ENCODE data around the gene IL11.
A peak's percentile ranks its signal among the peaks of the same experiment; 100 is the strongest.
"Not testable (repeated sequence)": the region's sequence is repeated elsewhere in the genome, so short reads cannot be mapped to it uniquely, and the experiment has no call there.

Gene IL11

GRCh38 chr19:55348317-55349034, 21.8 kb downstream of the IL11 start:
- no peak for DNase-seq

GRCh38 chr19:55347442-55348009, 22.7 kb downstream of the IL11 start:
- no peak for DNase-seq

DNA sequence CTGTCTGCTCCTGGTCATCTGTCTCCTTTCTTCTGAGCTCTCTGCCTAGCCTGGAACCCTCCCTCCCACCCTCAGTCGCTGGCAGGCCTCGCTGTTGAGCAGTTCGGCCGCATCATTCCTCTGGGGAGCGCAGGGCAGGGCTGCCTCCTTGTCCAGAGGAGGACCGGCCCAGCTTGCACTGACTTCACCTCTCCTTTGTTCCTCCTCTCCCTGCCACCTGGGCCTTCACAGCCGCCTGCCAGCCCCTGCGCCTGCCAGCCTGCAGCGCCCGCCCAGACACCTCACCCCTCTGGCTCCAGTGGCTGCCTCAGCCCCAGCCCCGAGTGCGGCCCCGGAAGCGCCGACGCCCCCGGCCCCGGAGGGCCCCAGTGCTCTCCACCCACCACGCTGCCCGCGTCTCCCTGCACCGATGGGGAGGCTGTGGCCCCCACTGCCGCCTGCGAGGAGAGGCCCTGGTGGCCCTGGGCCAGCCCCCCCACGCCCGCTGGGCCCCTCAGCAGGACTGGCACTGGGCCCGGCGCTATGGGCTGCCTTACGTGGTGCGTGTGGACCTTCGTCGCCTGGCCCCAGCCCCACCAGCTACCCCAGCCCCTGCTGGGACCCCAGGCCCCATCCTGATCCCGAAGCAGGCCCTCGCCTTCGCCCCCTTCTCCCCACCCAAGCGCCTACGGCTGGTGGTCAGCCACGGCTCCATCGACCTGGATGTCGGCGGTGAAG, 23.4 kb downstream of the IL11 start:
- DNase-seq, result no peak

- DNase-seq, result no peak
Observed at GRCh38 chr19:55345818-55346724, 24.2 kb downstream of the IL11 start.

- no peak for DNase-seq
Observed at GRCh38 chr19:55345101-55345817, 25.0 kb downstream of the IL11 start.

DNA sequence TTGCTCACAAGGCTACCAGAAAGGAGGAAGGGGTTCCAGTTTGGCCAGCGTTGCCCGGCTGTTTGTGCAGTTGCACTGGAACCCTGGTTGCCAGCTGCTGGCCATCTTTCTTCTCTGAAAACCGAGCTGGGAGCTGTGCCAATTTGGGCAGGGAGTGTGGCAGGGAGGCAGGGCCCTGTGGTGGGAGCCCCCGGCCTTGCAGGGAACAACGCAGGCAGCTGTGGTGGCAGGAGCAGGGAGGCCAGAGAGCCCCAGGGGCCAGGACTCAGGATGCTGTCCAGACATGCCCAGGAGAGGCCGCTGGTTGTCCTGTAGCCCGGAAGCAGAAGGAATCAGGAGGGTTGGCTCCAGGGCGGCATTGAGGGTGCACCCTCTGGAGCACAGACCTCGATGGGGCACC, 25.8 kb downstream of the IL11 start:
- peak; percentile 29 for DNase-seq

DNA sequence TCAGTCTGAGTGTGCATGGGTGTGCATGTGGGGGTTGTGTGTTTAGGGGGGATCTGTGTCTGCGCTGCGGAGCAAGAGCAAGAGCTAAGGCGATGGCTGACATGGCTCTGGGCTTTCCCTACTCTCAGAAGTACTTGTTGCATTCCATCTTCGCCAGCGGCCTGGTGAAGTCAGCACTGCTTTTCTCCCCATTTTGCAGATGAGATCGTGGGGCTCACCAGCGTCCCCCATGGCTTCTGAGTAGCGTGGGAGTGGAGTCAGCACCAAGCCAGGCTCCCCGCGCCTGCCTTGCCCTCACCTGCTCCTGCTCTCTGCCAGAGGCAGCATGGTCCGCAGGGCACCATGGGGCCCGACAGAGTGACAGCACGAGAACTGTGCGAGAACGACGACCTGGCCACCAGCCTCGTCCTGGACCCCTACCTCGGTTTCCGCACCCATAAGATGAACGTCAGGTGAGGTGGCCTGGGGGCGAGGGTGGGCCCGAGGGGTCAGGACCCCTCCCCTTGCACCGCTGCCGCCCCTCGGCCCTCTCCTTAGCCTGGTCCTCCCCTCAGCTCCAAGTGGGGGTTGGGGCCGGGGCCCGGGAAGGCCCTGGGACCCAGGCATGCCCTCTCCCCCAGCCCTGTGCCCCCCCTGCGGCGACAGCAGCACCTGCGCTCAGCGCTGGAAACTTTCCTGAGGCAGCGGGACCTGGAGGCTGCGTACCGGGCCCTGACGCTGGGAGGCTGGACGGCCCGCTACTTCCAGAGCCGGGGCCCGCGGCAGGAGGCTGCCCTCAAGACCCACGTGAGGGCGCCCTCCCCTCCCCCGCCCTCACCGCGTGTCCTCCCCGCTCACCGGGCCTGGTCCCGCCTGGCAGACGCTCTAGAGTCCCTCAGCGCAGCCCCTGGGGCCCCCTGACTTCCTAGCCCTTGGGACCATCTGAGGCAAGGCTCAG, 28.4 kb downstream of the IL11 start:
- no peak for DNase-seq

DNA sequence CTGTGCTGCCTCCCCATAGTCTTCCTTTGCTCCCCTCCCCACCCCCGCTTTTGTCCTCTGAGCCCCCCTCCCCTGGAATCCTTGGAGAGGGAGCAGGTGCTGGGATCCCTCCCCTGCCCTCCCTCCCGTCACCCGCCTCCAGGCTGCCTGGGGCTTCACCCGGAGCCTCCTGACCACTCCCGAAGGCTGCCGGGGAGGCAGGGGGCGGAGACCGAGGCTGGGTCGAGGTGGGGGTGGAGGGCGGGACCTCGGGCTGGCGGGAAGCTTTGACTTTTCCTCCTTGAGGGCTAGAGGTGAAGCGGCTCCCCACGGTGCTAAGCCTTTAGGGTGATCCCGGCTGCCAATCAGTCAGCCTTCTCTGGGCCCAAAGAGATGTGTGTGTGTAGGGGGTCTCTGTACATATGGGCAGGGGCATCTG, 29.1 kb downstream of the IL11 start:
- peak; percentile 61 for DNase-seq

DNA sequence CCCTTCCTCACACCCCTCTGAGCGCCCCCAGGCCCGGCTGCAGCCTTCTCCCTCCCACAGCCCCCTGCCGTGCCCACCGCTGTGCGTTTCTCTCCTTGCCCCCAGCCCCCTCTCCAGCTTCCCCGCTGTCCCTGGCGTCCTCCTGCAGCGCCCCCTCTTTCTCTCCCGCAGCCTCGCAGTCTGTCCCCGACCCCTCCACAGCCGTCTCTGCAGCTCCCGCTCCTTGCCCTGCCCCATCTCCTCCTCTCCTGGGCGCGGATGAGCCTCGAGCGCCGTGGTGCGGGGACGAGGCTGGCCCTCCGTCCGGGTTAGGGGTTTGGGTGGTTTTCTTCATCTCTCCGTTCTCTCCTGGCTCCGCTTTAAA, 29.5 kb downstream of the IL11 start:
- no peak for DNase-seq

GRCh38 chr19:55339889-55340783, 30.1 kb downstream of the IL11 start:
- DNase-seq, result no peak

DNA sequence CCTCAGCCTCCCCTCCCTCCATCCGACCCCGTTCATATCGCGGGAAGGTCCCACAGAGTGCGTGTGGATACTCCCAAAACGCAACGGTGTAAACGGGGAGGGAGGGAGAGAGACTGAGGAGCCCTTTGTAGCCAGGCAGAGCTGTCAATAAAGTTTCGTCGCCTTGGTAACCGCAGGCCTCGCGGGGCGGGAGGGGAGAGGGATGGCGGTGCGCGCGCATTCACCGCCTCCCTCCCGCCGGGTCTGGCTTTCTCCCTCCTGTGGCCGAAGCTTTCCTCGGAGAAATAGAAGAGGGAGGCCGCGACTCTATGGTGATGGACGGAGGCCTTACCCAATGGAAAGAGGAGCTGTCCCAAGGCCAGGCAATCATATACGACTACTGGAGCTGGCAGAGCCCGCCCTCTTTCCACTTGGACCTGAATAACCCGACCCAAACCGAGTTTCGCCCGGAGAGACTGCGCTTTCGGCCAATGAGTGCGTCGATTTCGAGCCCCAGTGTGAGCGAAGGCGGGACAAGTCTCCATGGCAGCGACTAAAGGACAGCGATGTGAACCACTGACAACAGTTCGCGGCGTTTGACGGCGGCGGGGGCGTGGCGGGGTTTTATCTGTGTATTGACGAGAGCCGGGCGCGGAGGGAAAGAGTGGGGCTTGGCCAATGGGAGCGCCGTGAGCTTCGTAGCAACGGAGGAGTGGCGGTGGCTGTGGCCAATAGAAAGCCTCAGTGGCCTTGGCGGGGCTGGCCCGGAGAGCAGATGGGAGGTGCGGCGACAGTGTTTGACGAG, 31.0 kb downstream of the IL11 start, which contains the start of gene KMT5C:
KMT5C (plus strand) TSS at position 772 of the 784 bp plus-strand sequence. CDS start 2,061 bp downstream, outside the sequence.
- peak; percentile 100 for DNase-seq

GRCh38 chr19:55336101-55336500, 34.2 kb downstream of the IL11 start:
- peak; percentile 57 for DNase-seq

DNA sequence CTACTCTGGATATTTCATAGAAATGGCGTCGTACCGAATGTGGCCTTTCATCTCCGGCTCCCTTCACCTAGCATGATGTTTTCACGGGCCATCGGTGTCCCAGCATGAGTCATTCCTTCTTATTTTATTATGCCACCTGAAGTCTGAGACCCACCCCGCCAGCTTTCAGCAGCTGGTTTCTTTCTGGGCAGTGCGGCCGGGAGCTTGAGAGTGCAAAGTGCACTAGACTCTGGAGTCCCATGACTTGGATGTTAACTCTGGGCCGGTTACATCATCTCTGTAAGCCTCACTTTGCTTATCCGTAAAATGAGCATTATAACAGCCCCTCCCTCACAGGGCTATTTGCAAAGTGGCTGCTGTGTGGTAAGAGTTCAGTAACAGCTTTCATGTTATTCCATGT, 36.4 kb downstream of the IL11 start:
- no peak for DNase-seq

DNA sequence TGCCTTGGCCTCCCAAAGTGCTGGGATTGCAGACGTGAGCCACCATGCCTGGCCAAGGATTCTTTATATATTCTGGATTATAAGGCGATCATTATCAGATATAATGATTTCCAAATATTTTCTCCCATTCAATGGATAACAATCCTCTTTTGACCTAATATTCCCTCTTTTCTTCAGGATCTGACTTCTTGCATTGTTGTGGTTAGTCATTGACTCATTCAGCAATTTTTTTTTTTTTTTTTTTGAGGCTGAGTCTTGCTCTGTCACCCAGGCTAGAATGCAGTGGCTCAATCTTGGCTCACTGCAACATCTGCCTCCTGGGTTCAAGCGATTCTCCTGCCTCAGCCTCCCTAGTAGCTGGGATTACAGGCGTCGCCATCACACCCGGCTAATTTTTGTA, 40.5 kb downstream of the IL11 start:
- peak; percentile 60 for DNase-seq

- not testable (repeated sequence) for DNase-seq
Observed at GRCh38 chr19:55328774-55329318, 41.4 kb downstream of the IL11 start.

- DNase-seq, result no peak
Observed at GRCh38 chr19:55325172-55325571, 45.1 kb downstream of the IL11 start, which contains the start of gene TMEM150B. TMEM150B (minus strand) TSS chr19:55325341; CDS start chr19:55321036, 4,305 bp downstream.

- no peak for DNase-seq
Observed at GRCh38 chr19:55324662-55325061, 45.6 kb downstream of the IL11 start.

GRCh38 chr19:55322204-55322885, 47.9 kb downstream of the IL11 start:
- no peak for DNase-seq
